Erythroblast (primary cell): ENCODE data around the gene AKT3.

Experiments used
- GATA1 ChIP-seq: IDR thresholded peaks from 2 replicates; pipeline ENCODE4 v1.6.1; 2011; ENCODE audit warnings: low read depth, mild to moderate bottlenecking, control low read depth, low read length, moderate library complexity
- POLR2A ChIP-seq: IDR thresholded peaks from 2 replicates; pipeline ENCODE4 v1.6.1; 2011; ENCODE audit warnings: mild to moderate bottlenecking, low read length

GRCh38 chr1:243628476-243628907 lies 221.6 kb downstream of the AKT3 start:
- TF ChIP-seq POLR2A, result no peak
- no peak for TF ChIP-seq GATA1
